ENCODE data around the gene MRAP2. TPM values are rescaled to one million over a fixed set of nuclear protein-coding genes. Genes with fewer than 3 reads are reported as not detected.

MRAP2 gene
- total and polyA plus RNA-seq, 2 experiments from 2014 or later = 6.1 to 13.5 TPM

DNA sequence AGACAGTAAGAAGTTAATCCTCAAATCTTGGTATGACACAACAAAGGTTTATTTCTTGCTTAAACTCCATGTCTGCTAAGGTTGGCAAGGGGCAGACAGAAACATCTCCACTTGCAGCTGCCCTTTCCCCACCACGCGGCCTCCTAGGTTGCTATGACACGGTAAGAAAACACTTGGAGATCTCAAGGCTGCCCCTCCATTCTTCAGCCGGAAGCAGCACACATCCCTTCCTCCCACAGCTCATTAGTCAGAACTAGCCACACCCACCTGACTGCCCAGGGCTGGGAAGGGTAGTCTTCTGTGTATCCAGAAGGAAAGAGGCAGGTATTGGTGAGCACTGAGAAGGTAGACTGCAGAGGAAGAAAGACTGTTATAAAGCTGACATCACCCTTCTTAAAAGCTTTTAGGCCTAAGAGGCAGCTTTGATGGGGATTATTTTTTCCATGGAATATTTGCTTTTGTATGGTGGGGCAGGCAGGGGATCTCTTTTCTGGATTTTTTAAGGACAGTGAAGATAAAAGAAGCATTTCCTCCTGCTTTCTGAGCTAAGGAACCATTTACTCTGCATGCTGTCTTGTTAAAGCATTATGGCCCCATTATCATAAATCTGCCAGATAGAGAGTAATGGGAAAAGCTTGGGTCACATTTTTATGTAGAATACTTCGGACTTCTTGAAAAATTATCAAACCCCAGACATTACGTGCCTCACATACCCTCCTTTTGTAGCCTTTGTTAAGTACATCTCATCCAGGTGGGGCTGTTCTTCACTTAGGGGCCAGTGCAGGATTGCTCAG, 41.6 kb downstream of the MRAP2 start:
- peaks cover 12% of the 10 kb centered on the region for H3K9me3 Mint-ChIP-seq
- ATAC-seq (peak; percentile 96), DNase-seq (ENCODE audit: low spot score) (peak; percentile 78)
- H3K27ac ChIP-seq (ENCODE audit: low read depth) = peak overlapping the region; percentile 60
- no peak overlapping the region for H3K4me3 ChIP-seq
- no peaks in the 10 kb centered on the region for H3K27me3 ChIP-seq (ENCODE audit: insufficient read depth)
- no peak overlapping the region for H3K4me2 ChIP-seq
- no peaks in the 10 kb centered on the region for H3F3A ChIP-seq (replicated peaks; ENCODE audit: low read depth)
- H3K4me1 Mint-ChIP-seq = peaks cover 12% of the 10 kb centered on the region; the same call in 2 of the 3 replicates
- peaks cover 13% of the 10 kb centered on the region; the same call in 2 of the 3 replicates for H3K36me3 Mint-ChIP-seq (ENCODE audit: low read depth)
- H2AFZ ChIP-seq = no peak overlapping the region
- H3K4me1 ChIP-seq (ENCODE audit: insufficient read depth) = peaks cover 8% of the 10 kb centered on the region
- H3K79me2 ChIP-seq (replicated peaks; ENCODE audit: insufficient read depth) = no peaks in the 10 kb centered on the region
- H3K9me2 ChIP-seq (ENCODE audit: insufficient read depth) = no peaks in the 10 kb centered on the region; the same call in 1 of the 2 replicates
- no peaks in the 10 kb centered on the region for H4K20me1 ChIP-seq (replicated peaks; ENCODE audit: insufficient read depth)
- H3K4me3 Mint-ChIP-seq = no peak overlapping the region
- peaks cover 2% of the 10 kb centered on the region for H3K27me3 Mint-ChIP-seq (ENCODE audit: insufficient read depth, low read depth, poor library complexity)
- peak overlapping the region; percentile 68 for H3K27ac Mint-ChIP-seq
- TF ChIP-seq, protein P1, sequence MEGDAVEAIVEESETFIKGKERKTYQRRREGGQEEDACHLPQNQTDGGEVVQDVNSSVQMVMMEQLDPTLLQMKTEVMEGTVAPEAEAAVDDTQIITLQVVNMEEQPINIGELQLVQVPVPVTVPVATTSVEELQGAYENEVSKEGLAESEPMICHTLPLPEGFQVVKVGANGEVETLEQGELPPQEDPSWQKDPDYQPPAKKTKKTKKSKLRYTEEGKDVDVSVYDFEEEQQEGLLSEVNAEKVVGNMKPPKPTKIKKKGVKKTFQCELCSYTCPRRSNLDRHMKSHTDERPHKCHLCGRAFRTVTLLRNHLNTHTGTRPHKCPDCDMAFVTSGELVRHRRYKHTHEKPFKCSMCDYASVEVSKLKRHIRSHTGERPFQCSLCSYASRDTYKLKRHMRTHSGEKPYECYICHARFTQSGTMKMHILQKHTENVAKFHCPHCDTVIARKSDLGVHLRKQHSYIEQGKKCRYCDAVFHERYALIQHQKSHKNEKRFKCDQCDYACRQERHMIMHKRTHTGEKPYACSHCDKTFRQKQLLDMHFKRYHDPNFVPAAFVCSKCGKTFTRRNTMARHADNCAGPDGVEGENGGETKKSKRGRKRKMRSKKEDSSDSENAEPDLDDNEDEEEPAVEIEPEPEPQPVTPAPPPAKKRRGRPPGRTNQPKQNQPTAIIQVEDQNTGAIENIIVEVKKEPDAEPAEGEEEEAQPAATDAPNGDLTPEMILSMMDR (conservative IDR thresholded peaks at IDR 0.05; ENCODE audit: low read depth in 2 of 2) = no peak
- TF ChIP-seq, protein P2, sequence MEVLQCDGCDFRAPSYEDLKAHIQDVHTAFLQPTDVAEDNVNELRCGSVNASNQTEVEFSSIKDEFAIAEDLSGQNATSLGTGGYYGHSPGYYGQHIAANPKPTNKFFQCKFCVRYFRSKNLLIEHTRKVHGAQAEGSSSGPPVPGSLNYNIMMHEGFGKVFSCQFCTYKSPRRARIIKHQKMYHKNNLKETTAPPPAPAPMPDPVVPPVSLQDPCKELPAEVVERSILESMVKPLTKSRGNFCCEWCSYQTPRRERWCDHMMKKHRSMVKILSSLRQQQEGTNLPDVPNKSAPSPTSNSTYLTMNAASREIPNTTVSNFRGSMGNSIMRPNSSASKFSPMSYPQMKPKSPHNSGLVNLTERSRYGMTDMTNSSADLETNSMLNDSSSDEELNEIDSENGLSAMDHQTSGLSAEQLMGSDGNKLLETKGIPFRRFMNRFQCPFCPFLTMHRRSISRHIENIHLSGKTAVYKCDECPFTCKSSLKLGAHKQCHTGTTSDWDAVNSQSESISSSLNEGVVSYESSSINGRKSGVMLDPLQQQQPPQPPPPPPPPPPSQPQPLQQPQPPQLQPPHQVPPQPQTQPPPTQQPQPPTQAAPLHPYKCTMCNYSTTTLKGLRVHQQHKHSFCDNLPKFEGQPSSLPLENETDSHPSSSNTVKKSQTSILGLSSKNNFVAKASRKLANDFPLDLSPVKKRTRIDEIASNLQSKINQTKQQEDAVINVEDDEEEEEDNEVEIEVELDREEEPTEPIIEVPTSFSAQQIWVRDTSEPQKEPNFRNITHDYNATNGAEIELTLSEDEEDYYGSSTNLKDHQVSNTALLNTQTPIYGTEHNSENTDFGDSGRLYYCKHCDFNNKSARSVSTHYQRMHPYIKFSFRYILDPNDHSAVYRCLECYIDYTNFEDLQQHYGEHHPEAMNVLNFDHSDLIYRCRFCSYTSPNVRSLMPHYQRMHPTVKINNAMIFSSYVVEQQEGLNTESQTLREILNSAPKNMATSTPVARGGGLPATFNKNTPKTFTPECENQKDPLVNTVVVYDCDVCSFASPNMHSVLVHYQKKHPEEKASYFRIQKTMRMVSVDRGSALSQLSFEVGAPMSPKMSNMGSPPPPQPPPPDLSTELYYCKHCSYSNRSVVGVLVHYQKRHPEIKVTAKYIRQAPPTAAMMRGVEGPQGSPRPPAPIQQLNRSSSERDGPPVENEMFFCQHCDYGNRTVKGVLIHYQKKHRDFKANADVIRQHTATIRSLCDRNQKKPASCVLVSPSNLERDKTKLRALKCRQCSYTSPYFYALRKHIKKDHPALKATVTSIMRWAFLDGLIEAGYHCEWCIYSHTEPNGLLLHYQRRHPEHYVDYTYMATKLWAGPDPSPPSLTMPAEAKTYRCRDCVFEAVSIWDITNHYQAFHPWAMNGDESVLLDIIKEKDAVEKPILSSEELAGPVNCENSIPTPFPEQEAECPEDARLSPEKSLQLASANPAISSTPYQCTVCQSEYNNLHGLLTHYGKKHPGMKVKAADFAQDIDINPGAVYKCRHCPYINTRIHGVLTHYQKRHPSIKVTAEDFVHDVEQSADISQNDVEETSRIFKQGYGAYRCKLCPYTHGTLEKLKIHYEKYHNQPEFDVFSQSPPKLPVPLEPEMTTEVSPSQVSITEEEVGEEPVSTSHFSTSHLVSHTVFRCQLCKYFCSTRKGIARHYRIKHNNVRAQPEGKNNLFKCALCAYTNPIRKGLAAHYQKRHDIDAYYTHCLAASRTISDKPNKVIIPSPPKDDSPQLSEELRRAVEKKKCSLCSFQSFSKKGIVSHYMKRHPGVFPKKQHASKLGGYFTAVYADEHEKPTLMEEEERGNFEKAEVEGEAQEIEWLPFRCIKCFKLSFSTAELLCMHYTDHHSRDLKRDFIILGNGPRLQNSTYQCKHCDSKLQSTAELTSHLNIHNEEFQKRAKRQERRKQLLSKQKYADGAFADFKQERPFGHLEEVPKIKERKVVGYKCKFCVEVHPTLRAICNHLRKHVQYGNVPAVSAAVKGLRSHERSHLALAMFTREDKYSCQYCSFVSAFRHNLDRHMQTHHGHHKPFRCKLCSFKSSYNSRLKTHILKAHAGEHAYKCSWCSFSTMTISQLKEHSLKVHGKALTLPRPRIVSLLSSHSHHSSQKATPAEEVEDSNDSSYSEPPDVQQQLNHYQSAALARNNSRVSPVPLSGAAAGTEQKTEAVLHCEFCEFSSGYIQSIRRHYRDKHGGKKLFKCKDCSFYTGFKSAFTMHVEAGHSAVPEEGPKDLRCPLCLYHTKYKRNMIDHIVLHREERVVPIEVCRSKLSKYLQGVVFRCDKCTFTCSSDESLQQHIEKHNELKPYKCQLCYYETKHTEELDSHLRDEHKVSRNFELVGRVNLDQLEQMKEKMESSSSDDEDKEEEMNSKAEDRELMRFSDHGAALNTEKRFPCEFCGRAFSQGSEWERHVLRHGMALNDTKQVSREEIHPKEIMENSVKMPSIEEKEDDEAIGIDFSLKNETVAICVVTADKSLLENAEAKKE (CRISPR knock-in tag; IDR thresholded peaks at IDR 0.05) = no peak
- no peak for TF ChIP-seq CREB1 (CRISPR knock-in tag; IDR thresholded peaks at IDR 0.05; ENCODE audit: low read depth)
- no peak for TF ChIP-seq POLR2AphosphoS5 (IDR thresholded peaks at IDR 0.05; ENCODE audit: low read depth)
- TF ChIP-seq, protein P3, sequence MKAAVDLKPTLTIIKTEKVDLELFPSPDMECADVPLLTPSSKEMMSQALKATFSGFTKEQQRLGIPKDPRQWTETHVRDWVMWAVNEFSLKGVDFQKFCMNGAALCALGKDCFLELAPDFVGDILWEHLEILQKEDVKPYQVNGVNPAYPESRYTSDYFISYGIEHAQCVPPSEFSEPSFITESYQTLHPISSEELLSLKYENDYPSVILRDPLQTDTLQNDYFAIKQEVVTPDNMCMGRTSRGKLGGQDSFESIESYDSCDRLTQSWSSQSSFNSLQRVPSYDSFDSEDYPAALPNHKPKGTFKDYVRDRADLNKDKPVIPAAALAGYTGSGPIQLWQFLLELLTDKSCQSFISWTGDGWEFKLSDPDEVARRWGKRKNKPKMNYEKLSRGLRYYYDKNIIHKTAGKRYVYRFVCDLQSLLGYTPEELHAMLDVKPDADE (IDR thresholded peaks at IDR 0.05) = no peak
- no peak for TF ChIP-seq ZNF331 (CRISPR knock-in tag; IDR thresholded peaks at IDR 0.05; ENCODE audit: low read depth)
- no peak for TF ChIP-seq NANOG (IDR thresholded peaks at IDR 0.05; ENCODE audit: borderline replicate concordance)
- TF ChIP-seq JUNB (IDR thresholded peaks at IDR 0.05; ENCODE audit: unreplicated experiment) = no peak
- TF ChIP-seq EZH2 (IDR thresholded peaks at IDR 0.05; ENCODE audit: low read depth, unreplicated experiment) = no peak
- TF ChIP-seq, protein P4, sequence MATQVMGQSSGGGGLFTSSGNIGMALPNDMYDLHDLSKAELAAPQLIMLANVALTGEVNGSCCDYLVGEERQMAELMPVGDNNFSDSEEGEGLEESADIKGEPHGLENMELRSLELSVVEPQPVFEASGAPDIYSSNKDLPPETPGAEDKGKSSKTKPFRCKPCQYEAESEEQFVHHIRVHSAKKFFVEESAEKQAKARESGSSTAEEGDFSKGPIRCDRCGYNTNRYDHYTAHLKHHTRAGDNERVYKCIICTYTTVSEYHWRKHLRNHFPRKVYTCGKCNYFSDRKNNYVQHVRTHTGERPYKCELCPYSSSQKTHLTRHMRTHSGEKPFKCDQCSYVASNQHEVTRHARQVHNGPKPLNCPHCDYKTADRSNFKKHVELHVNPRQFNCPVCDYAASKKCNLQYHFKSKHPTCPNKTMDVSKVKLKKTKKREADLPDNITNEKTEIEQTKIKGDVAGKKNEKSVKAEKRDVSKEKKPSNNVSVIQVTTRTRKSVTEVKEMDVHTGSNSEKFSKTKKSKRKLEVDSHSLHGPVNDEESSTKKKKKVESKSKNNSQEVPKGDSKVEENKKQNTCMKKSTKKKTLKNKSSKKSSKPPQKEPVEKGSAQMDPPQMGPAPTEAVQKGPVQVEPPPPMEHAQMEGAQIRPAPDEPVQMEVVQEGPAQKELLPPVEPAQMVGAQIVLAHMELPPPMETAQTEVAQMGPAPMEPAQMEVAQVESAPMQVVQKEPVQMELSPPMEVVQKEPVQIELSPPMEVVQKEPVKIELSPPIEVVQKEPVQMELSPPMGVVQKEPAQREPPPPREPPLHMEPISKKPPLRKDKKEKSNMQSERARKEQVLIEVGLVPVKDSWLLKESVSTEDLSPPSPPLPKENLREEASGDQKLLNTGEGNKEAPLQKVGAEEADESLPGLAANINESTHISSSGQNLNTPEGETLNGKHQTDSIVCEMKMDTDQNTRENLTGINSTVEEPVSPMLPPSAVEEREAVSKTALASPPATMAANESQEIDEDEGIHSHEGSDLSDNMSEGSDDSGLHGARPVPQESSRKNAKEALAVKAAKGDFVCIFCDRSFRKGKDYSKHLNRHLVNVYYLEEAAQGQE (IDR thresholded peaks at IDR 0.05; ENCODE audit: unreplicated experiment) = no peak
- no peak for TF ChIP-seq EZH2phosphoT487 (IDR thresholded peaks at IDR 0.05; ENCODE audit: unreplicated experiment)
- no peak for TF ChIP-seq ZNF114 (CRISPR knock-in tag; IDR thresholded peaks at IDR 0.05)
- no peak for TF ChIP-seq STAT1 (IDR thresholded peaks at IDR 0.05; ENCODE audit: unreplicated experiment)
- H3K36me3 ChIP-seq (ENCODE audit: insufficient read depth) = no peaks in the 10 kb centered on the region

All from GM23338 (cell line).